Hematopoietic multipotent progenitor cell (in vitro differentiated cells): ENCODE measurements around the gene LY9. TPM values are rescaled to one million over a fixed set of nuclear protein-coding genes. Genes with fewer than 3 reads are reported as not detected.

ENCODE experiments used
- DNase-seq, 3 donors: peaks; one replicate each; pipeline ENCODE4 v3.0.0-alpha.2; 2011 to 2015; ENCODE audit warnings: low read depth in 2 of 3, low spot score in 2 of 3
- total RNA-seq: library from RNA; depleted of rRNA; stranded (reverse); fragments of >200 nt; gene quantifications from one replicate; pipeline ENCODE4 v1.2.3, GENCODE V29; 2012

The LY9 gene
- total RNA-seq, 1 donor = 1.3 TPM

DNA sequence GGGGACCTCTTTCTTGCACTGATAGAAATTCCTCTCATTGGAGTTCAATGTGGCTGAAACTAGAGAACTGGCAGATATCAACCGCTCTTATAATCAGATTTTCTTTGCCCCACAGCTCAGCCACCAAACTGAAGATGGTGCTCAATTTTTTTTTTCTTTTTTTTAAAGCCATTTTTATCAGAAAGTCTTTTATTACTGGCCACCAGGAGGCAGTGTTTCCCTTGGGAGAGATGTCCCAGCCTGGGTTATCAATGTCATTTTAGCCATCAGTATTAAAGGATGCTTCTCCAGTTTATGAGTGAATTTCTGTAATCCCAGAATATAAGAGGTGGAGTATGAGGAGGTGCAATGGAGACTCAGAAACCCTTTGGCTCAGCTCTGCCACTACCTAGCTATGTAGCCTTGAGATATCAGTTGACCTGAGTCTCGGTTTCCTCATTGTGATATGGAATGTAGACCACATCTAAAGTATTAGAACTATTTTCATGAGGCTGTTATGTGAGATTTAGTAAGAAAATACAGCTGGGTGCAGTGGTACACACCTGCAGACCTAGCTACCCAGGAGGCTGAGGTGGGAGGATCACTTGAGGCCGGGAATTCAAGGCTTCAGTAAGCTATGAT lies 39.1 kb downstream of the LY9 start:
- DNase-seq = peak in 2 of 3 donors; percentile 62 to 72

- peak in 1 of 3 donors; percentile 52 for DNase-seq
These were observed 39.8 kb downstream of the LY9 start for GRCh38 chr1:160835751-160836150.

GRCh38 chr1:160836561-160836960 lies 40.6 kb downstream of the LY9 start:
- DNase-seq = no peak

DNA sequence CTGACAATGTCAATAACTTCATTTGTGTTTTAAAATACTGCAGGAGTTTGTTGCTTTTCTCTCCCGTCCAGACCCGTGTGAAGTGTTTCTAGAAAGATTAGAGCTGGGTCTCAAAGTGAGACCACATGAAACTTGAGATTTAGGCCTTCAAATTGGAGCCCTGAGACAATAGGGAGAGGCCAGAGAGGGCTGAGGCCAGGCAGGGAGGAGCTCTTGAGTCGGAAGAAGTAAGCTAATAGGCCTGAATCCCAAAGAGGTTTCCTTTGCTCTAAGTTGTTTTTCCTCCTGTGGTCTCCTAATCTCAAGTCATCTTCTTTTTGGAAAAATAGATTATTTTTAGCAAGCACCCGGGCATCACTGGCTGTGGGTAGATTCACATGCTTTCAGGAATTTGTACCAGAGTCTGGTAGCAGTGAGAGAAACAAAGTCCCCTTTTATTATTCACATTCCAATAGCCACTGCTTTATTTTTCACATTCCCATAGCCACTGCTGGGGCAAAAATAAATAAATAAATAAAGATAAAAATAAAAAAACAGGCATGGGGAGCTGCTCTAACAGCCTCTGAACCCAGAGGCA lies 41.1 kb downstream of the LY9 start:
- DNase-seq = no peak

GRCh38 chr1:160837558-160838205 lies 41.7 kb downstream of the LY9 start:
- peak; percentile 54 to 97 (median 91) for DNase-seq

GRCh38 chr1:160838888-160839287 lies 42.9 kb downstream of the LY9 start:
- no peak for DNase-seq

GRCh38 chr1:160839746-160840145 lies 43.8 kb downstream of the LY9 start:
- DNase-seq = no peak

- no peak for DNase-seq
These were observed 45.1 kb downstream of the LY9 start for GRCh38 chr1:160841079-160841478.

GRCh38 chr1:160844447-160845232 lies 48.7 kb downstream of the LY9 start:
- peak in 2 of 3 donors; percentile 55 to 63 for DNase-seq

- DNase-seq = no peak
These were observed 50.3 kb downstream of the LY9 start for GRCh38 chr1:160846281-160846680.

GRCh38 chr1:160850541-160850940 lies 54.6 kb downstream of the LY9 start:
- DNase-seq = no peak

GRCh38 chr1:160850993-160851392 lies 55.0 kb downstream of the LY9 start:
- DNase-seq = no peak

DNA sequence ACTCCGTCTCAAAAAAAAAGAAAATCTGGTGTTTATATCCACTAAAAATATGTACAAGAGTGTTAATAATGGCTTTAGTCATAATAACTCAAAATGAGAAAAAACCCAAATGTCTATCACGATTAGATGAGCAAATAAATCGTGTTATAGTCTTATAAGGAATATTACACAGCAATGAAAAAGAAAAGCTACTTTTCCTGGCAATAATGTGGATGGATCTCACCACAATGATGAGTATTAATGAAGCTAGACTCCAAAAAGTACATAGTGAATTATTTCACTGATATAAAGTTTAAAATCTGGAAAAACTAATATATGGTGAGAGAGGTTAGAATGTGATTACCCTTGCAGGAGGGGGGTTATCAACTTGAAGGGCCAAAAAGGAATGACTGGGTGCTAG lies 57.0 kb downstream of the LY9 start:
- no peak for DNase-seq

DNA sequence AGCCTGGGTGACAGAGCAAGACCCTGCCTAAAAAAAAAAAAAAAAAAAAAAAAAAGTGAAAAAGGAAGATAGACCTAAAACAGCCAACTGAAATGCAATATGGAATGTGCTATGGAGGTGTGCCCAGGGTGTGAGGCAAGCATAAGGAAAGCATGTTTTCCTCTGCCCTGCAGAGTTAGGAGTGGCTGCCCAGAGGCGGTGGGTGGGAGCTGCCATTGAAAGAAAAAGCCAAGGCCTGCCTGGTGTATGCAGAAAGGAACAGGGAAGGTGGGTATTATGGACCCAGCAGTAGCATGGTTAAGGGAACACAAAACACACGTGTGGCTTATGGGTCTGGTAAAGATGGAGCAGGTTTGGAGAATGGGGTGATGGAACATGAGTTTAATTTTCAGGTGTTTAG lies 57.8 kb downstream of the LY9 start:
- DNase-seq = no peak

GRCh38 chr1:160855181-160855981 lies 59.4 kb downstream of the LY9 start:
- DNase-seq = peak in 1 of 3 donors; percentile 70

DNA sequence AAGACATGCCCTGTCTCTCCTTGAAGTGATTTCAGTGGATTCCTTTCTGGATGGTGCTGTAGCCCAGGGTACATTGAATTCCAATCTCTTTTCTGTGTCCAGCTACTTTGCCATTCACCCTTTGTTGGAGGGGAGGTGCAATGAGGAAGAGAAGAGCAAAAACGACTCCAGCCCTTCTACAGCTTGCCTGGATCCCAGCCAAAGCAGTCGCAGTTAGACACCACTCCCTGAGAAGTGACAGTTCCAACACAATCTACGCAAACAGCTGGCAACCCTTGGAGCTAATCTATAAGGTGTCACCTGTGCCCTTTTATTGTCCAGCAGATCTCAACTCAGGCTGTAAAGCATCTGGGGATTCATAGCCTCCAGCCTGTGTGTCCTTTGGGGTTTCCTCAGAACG lies 62.1 kb downstream of the LY9 start:
- peak in 2 of 3 donors; percentile 77 to 92 for DNase-seq

DNA sequence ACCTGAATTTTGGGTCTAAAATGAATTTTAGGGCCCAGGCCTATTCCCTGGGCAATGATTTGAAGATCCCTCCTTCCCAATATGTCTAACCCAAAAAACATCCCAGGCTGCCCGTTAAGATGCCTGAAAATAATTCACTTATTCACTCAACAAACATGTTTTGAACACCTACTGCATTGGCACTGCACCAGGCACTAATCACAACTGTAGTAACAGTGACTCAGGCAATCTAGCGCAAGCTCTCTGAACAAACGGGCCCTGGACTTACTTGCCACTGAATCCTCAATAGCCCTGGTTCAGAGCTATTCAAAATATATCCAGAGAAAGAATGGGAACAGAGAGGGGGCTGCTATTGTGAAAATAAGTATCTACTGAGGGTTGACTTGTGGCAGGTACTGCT lies 62.5 kb downstream of the LY9 start:
- DNase-seq = no peak

DNA sequence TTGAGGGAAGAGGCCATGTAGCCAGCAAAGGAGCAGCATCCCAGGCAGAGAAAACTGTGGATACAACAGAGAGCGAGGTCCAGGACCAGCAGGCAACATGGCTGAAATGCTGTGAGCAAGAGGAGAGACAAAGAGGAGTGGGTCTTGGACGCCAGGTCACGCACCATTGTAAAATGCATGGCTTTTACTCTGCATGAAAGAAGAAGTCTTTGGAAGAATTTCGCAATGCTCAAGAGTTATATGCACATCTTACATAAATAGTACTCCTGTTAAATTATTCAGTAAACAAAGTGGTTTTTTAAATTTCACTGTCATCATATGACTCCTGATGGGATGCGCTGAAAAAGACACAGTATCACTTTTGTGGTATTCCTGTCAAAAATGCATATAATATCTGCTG lies 63.2 kb downstream of the LY9 start:
- DNase-seq = no peak

GRCh38 chr1:160860840-160861505 lies 65.0 kb downstream of the LY9 start:
- no peak for DNase-seq
